SK-N-SH treated with all-trans-retinoic acid at 6 μM for 48 hours (cell line): ENCODE results near the gene ZNF175.

Experiments
- ARNTL ChIP-seq: fragments of 450-650 bp; formaldehyde crosslinking; IDR thresholded peaks from 2 replicates; pipeline ENCODE4 v1.5.0; 2020; ENCODE audit warnings: low read depth, mild to moderate bottlenecking, moderate library complexity, borderline replicate concordance
- ZFP30 ChIP-seq: fragments of 450-650 bp; formaldehyde crosslinking; IDR thresholded peaks from 2 replicates; pipeline ENCODE4 v1.5.0; 2022; ENCODE audit warnings: mild to moderate bottlenecking, moderate library complexity

GRCh38 chr19:51627491-51628138 lies 56.5 kb downstream of the ZNF175 start:
- TF ChIP-seq ARNTL (CRISPR knock-in tag) = no peak
- TF ChIP-seq ZFP30 (CRISPR knock-in tag) = no peak
